K562 (cell line): ENCODE results near the gene HDAC3.

ENCODE experiments used
- ADNP ChIP-seq: fragments of 200-800 bp; sonication (Bioruptor generic); IDR thresholded peaks from 2 replicates; pipeline ENCODE4 v1.6.1; 2016; ENCODE audit warnings: missing genetic modification characterization, missing compliant biosample characterization
- GATA2 ChIP-seq: sonication (generic); formaldehyde crosslinking; IDR thresholded peaks from 2 replicates; pipeline ENCODE4 v1.4.0; 2020; ENCODE audit warnings: mild to moderate bottlenecking, missing genetic modification reagents
- POLR2AphosphoS5 ChIP-seq: IDR thresholded peaks from 2 replicates; pipeline ENCODE4 v1.6.1; 2011; ENCODE audit warnings: mild to moderate bottlenecking, low read depth, low read length, moderate library complexity; ENCODE audit not compliant: control insufficient read depth, insufficient read depth
- TF ChIP-seq, protein P1 (sequence below): fragments of 450-650 bp; IDR thresholded peaks from 2 replicates; pipeline ENCODE4 v1.6.1; 2018; ENCODE audit not compliant: partially characterized antibody

DNA sequence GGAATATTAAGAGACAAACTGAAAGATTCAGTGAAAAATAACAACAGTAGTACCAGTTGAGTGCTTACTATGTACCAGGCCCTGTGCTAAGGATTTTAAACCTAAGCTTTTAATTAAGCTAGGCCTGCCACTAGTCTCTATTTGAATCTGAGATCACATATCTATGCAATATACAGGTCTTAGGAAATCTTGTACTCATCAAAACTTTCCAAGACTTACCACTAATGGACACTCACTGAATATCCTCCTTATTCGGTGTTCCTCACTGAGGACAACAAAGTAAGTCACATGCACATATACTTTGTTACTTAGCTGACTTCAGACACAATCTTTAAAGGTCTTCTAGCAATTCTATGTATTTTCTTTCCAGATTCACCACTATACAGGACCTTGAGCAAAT is 50.4 kb downstream of the HDAC3 start:
- TF ChIP-seq, protein P1, sequence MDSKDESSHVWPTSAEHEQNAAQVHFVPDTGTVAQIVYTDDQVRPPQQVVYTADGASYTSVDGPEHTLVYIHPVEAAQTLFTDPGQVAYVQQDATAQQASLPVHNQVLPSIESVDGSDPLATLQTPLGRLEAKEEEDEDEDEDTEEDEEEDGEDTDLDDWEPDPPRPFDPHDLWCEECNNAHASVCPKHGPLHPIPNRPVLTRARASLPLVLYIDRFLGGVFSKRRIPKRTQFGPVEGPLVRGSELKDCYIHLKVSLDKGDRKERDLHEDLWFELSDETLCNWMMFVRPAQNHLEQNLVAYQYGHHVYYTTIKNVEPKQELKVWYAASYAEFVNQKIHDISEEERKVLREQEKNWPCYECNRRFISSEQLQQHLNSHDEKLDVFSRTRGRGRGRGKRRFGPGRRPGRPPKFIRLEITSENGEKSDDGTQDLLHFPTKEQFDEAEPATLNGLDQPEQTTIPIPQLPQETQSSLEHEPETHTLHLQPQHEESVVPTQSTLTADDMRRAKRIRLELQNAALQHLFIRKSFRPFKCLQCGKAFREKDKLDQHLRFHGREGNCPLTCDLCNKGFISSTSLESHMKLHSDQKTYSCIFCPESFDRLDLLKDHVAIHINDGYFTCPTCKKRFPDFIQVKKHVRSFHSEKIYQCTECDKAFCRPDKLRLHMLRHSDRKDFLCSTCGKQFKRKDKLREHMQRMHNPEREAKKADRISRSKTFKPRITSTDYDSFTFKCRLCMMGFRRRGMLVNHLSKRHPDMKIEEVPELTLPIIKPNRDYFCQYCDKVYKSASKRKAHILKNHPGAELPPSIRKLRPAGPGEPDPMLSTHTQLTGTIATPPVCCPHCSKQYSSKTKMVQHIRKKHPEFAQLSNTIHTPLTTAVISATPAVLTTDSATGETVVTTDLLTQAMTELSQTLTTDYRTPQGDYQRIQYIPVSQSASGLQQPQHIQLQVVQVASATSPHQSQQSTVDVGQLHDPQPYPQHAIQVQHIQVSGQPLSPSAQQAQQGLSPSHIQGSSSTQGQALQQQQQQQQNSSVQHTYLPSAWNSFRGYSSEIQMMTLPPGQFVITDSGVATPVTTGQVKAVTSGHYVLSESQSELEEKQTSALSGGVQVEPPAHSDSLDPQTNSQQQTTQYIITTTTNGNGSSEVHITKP, result no peak
- no peak for TF ChIP-seq ADNP (tag)
- no peak for TF ChIP-seq GATA2
- TF ChIP-seq POLR2AphosphoS5, result no peak
